GM12878 (cell line): ENCODE results near the gene FBXL2. TPM values are rescaled to one million over a fixed set of nuclear protein-coding genes. Genes with fewer than 3 reads are reported as not detected.

ENCODE experiments used
- ATAC-seq: fragments of 200-7000 bp; cut with Tn5 transposase; 3 replicates; pipeline ENCODE4 v1.9.1; 2020; ENCODE audit warnings: mild to moderate bottlenecking, moderate library complexity
- BruUV-seq: library from RNA; stranded (reverse); fragments of 400-500 nt; replicated peaks from 2 replicates; lab custom pipeline; 2021; lab: Mats Ljungman, UMichigan
- CTCF ChIA-PET: fragments of 300-600 bp; sonication (Branson Sonifier 250); formaldehyde crosslinking; extraction: SDS; loops from one replicate; lab custom pipeline; 2021; ENCODE audit warnings: inconsistent platforms; lab: Yijun Ruan, JAX
- POLR2A ChIA-PET: fragments of 350-600 bp; formaldehyde crosslinking; extraction: SDS; loops from one replicate; lab custom pipeline; 2021; ENCODE audit warnings: inconsistent platforms; lab: Charles Lee
- RAD21 ChIA-PET: fragments of 300-600 bp; sonication (Branson Sonifier 250); formaldehyde crosslinking; loops from one replicate; lab custom pipeline; 2023; ENCODE audit warnings: antibody characterized with exemption; ENCODE audit not compliant: unreplicated experiment; lab: Charles Lee
- SMC1A ChIA-PET: fragments of 300-600 bp; sonication (Branson Sonifier 250); formaldehyde crosslinking; loops from one replicate; lab custom pipeline; 2023; ENCODE audit not compliant: unreplicated experiment, uncharacterized antibody; lab: Charles Lee
- DNase-seq: peaks from one replicate; pipeline ENCODE4 v3.0.0-alpha.2; 2011; ENCODE audit warnings: low read depth, low spot score
- FAIRE-seq: peaks from 3 replicates; lab custom pipeline; 2011; peaks lifted over from hg19 to GRCh38; lab: Jason Lieb, UNC
- H2AFZ ChIP-seq: 2 replicates; pipeline ENCODE4 v1.6.0; 2011; ENCODE audit warnings: low read depth, low read length, control low read depth; ENCODE audit not compliant: control insufficient read depth
- H3K27ac ChIP-seq: 2 replicates; pipeline ENCODE4 v1.5.1; 2011; ENCODE audit warnings: control low read depth; ENCODE audit not compliant: control insufficient read depth, insufficient read depth
- H3K27me3 ChIP-seq, 2 experiments: replicated peaks in 1 of 2; 2 replicates each; pipeline versions ENCODE4 v1.6.0 to v1.6.1; 2011; ENCODE audit warnings: low read length in 1 of 2; ENCODE audit not compliant: control insufficient read depth in 2 of 2, insufficient read depth in 2 of 2
- H3K36me3 ChIP-seq, 2 experiments: 2 replicates each; pipeline ENCODE4 v1.5.1; 2011; ENCODE audit warnings: low read length in 1 of 2; ENCODE audit not compliant: control insufficient read depth in 2 of 2, insufficient read depth in 2 of 2
- H3K4me1 ChIP-seq: 2 replicates; pipeline ENCODE4 v1.6.1; 2011; ENCODE audit warnings: mild to moderate bottlenecking, low read length, moderate library complexity, mixed read lengths; ENCODE audit not compliant: control insufficient read depth, insufficient read depth
- H3K4me2 ChIP-seq: 2 replicates; pipeline ENCODE4 v1.6.0; 2011; ENCODE audit warnings: control low read depth; ENCODE audit not compliant: control insufficient read depth, insufficient read depth
- H3K4me3 ChIP-seq: fragments of 200-600 bp; sonication (generic); 2 replicates; pipeline ENCODE4 v1.5.1; 2016
- H3K79me2 ChIP-seq: 2 replicates; pipeline ENCODE4 v1.6.0; 2011; ENCODE audit warnings: low read length; ENCODE audit not compliant: control insufficient read depth, insufficient read depth
- H3K9ac ChIP-seq: 2 replicates; pipeline ENCODE4 v1.8.0; 2011; ENCODE audit warnings: low read length, control low read depth, mixed read lengths; ENCODE audit not compliant: control insufficient read depth, insufficient read depth
- H3K9me3 ChIP-seq: replicated peaks from 3 replicates; pipeline ENCODE4 v1.5.1; 2011; ENCODE audit warnings: mild to moderate bottlenecking, low read length; ENCODE audit not compliant: control insufficient read depth, insufficient read depth
- H4K20me1 ChIP-seq: 2 replicates; pipeline ENCODE4 v1.6.0; 2011; ENCODE audit not compliant: control insufficient read depth, insufficient read depth
- BCL11A ChIP-seq: IDR thresholded peaks from 2 replicates; pipeline ENCODE4 v1.6.1; 2011; ENCODE audit warnings: low read depth, low read length
- BMI1 ChIP-seq: fragments of 450-650 bp; IDR thresholded peaks from 2 replicates; pipeline ENCODE4 v1.6.1; 2016; ENCODE audit warnings: mild to moderate bottlenecking, moderate library complexity, borderline replicate concordance
- BRCA1 ChIP-seq: IDR thresholded peaks from 2 replicates; pipeline ENCODE4 v1.6.1; 2011; ENCODE audit warnings: low read depth, low read length, improper control_type of control experiment
- DPF2 ChIP-seq: fragments of 450-650 bp; IDR thresholded peaks from 2 replicates; pipeline ENCODE4 v1.6.1; 2017; ENCODE audit warnings: mild to moderate bottlenecking
- E2F8 ChIP-seq: fragments of 450-650 bp; IDR thresholded peaks from 2 replicates; pipeline ENCODE4 v1.6.1; 2018; ENCODE audit warnings: mild to moderate bottlenecking, low read depth, moderate library complexity; ENCODE audit not compliant: partially characterized antibody
- IRF5 ChIP-seq: fragments of 450-650 bp; IDR thresholded peaks from 2 replicates; pipeline ENCODE4 v1.6.1; 2017; ENCODE audit warnings: borderline replicate concordance
- MAX ChIP-seq: IDR thresholded peaks from 2 replicates; pipeline ENCODE4 v1.6.1; 2012; ENCODE audit warnings: low read depth, low read length, improper control_type of control experiment
- MTA3 ChIP-seq: IDR thresholded peaks from 2 replicates; pipeline ENCODE4 v1.6.1; 2012; ENCODE audit warnings: low read length, inconsistent platforms, borderline replicate concordance
- NFYA ChIP-seq: IDR thresholded peaks from 2 replicates; pipeline ENCODE4 v1.6.1; 2011; ENCODE audit warnings: low read depth, mild to moderate bottlenecking, low read length, improper control_type of control experiment, borderline replicate concordance
- PRDM15 ChIP-seq: fragments of 450-650 bp; formaldehyde crosslinking; IDR thresholded peaks from 2 replicates; pipeline ENCODE4 v1.4.0; 2020; ENCODE audit warnings: mild to moderate bottlenecking, moderate library complexity
- YY1 ChIP-seq: IDR thresholded peaks from 2 replicates; pipeline ENCODE4 v1.6.1; 2011; ENCODE audit warnings: low read depth, mild to moderate bottlenecking, low read length
- ZBTB33 ChIP-seq: fragments of 450-650 bp; IDR thresholded peaks from 2 replicates; pipeline ENCODE4 v1.6.1; 2017; ENCODE audit warnings: mild to moderate bottlenecking
- WGBS: methylation state at CpG from one replicate; pipeline ENCODE4 v1.1.6; 2016; ENCODE audit warnings: low lambda C conversion rate; ENCODE audit not compliant: insufficient replicate concordance, insufficient coverage; ENCODE audit errors: missing lambda C conversion rate; 5-methylcytosine and 5-hydroxymethylcytosine counted together
- in situ Hi-C: fragments of 300-500 bp; cut with MboI; formaldehyde crosslinking; loops from 9 replicates; pipeline ENCODE4 v1.14.3; 2018; ENCODE audit warnings: mixed read lengths
- intact Hi-C: fragments of 100-400 bp; cut with micrococcal nuclease; formaldehyde crosslinking; loops from one replicate; pipeline ENCODE4 v1.14.2; 2022; ENCODE audit not compliant: unreplicated experiment
- polyA plus RNA-seq, 11 experiments: library from polyadenylated mRNA; depleted of rRNA in 4 of 11; unstranded in 6 of 11; stranded (reverse) in 5 of 11; fragments of >200 nt; fragmentation: Nextera tagmentation in 4 of 11; fragmentation: Illumina TruSeq in 1 of 11; extraction: Ambion mirVana in 4 of 11; extraction: Trizol in 1 of 11; gene quantifications; 1 replicate in 1 of 11; 2 replicates in 10 of 11; pipeline versions ENCODE4 v1.2.1 to v1.2.3, GENCODE V29; 2011 to 2016; ENCODE audit warnings: inconsistent platforms in 2 of 11, missing spikeins in 2 of 11, low read depth in 1 of 11
- total RNA-seq, 4 experiments: library from RNA; depleted of rRNA in 3 of 4; stranded (reverse); fragments of >200 nt in 3 of 4; fragmentation: Illumina TruSeq in 1 of 4; extraction: Trizol in 1 of 4; gene quantifications; 2 replicates each; pipeline versions ENCODE4 v1.2.1 to v1.2.3, GENCODE V29; 2013 to 2021

Gene FBXL2
- total and polyA plus RNA-seq, 10 of the 15 experiments (the other 5 are each of a cell fraction or from before 2014, with no cell fraction given) = 0.04 to 0.72 (median 0.15) TPM; not detected in 1

- ChIA-PET SMC1A (interaction anchor here (0.6 to 1.2 kb wide), 3 partner anchors 14 to 1060 kb away, joined by 3 to 5 read pairs (median 3); no protein-coding TSS in a partner anchor), CTCF (interaction anchor here (0.8 to 1.2 kb wide), 2 partner anchors 14 to 15 kb away, joined by 3 to 4 read pairs; no protein-coding TSS in a partner anchor), POLR2A (interaction anchor here (0.7 kb wide), 1 partner anchor 401 kb away, joined by 8 read pairs; no protein-coding TSS in a partner anchor), RAD21 (no interaction called here)
- Histone ChIP-seq H3K79me2 (no peaks in the 10 kb centered on the region), H3K36me3 (no peaks in the 10 kb centered on the region), H3K4me3 (no peak overlapping the region), H2AFZ (no peak overlapping the region), H3K27ac (no peak overlapping the region), H3K9ac (no peak overlapping the region), H3K9me3 (no peaks in the 10 kb centered on the region), H3K27me3 (no peaks in the 10 kb centered on the region; a peak in 1 of 4 replicates), H3K4me2 (no peak overlapping the region), H3K4me1 (no peaks in the 10 kb centered on the region), H4K20me1 (no peaks in the 10 kb centered on the region)
- intact Hi-C loops = no loop called here
- WGBS = 53% methylated on average over 4 of the region's 4 CpGs
- no TSS peak for BruUV-seq
- in situ Hi-C loops = no loop called here
- ATAC-seq (no peak), DNase-seq (no peak), FAIRE-seq (no peak)
- no peak for TF ChIP-seq MAX
- no peak for TF ChIP-seq BCL11A
- no peak for TF ChIP-seq IRF5
- TF ChIP-seq NFYA = no peak
- no peak for TF ChIP-seq DPF2
- TF ChIP-seq BMI1 = no peak
- no peak for TF ChIP-seq ZBTB33
- no peak for TF ChIP-seq YY1
- TF ChIP-seq PRDM15 = no peak
- TF ChIP-seq E2F8 = no peak
- TF ChIP-seq MTA3 = no peak
- TF ChIP-seq BRCA1 = no peak
Measured at GRCh38 chr3:33358172-33358781, 81.0 kb downstream of the FBXL2 start.
